ENCODE measurements around the gene HHAT.
"Not testable (repeated sequence)": the region's sequence is repeated elsewhere in the genome, so short reads cannot be mapped to it uniquely, and the experiment has no call there.

The HHAT gene

DNA sequence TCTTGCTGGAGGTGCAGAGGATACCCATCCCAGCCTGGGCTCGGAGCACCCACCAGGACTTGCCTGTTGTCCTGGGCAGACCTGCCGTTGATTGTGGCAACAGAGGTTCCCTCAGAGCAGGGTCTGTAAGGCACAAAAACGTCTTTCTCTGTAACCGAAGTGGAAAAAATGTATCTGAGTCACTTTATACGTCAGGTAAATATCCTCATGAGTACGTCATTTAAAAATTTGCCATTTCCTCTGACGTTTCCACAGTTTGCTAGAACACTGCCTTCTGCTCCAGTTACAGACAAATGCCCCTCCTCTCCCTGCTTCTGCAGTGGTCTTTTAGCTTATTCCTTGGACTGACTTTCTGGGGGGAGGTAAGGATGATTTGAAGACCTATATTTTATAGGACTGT is 326.8 kb downstream of the HHAT start:
- TF ChIP-seq, protein P1, sequence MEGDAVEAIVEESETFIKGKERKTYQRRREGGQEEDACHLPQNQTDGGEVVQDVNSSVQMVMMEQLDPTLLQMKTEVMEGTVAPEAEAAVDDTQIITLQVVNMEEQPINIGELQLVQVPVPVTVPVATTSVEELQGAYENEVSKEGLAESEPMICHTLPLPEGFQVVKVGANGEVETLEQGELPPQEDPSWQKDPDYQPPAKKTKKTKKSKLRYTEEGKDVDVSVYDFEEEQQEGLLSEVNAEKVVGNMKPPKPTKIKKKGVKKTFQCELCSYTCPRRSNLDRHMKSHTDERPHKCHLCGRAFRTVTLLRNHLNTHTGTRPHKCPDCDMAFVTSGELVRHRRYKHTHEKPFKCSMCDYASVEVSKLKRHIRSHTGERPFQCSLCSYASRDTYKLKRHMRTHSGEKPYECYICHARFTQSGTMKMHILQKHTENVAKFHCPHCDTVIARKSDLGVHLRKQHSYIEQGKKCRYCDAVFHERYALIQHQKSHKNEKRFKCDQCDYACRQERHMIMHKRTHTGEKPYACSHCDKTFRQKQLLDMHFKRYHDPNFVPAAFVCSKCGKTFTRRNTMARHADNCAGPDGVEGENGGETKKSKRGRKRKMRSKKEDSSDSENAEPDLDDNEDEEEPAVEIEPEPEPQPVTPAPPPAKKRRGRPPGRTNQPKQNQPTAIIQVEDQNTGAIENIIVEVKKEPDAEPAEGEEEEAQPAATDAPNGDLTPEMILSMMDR (IDR thresholded peaks at IDR 0.05; ENCODE audit: low read depth, low read length, missing control alignments): no peak
- DNase-seq (ENCODE audit: extremely low read depth, low read depth): no peak
- no peak overlapping the region for H3K4me3 ChIP-seq (replicated peaks; ENCODE audit: low read depth, low read length)

DNA sequence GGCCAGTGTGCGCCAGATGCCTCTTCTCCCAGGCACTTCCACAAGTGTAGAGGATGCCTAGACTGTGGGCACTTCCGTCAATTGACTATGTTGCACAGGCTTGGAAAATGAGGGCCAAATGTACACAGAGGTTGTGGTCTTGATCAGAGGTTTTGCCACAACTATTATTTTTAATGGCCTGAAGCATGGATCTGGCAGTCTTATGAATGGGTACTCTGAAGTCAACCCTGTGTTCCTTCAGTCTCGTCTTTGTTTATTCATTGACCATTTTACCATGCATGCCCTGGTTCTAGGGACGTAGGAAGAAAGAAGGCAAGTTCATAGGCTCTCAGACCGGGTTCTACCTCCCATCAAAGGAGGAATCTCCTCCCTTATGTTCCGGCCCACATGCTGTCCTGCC is 329.1 kb downstream of the HHAT start:
- DNase-seq (ENCODE audit: extremely low read depth, low read depth): no peak
- TF ChIP-seq, protein P1 (IDR thresholded peaks at IDR 0.05; ENCODE audit: low read depth, low read length, missing control alignments): no peak
- H3K4me3 ChIP-seq (replicated peaks; ENCODE audit: low read depth, low read length): no peak overlapping the region

DNA sequence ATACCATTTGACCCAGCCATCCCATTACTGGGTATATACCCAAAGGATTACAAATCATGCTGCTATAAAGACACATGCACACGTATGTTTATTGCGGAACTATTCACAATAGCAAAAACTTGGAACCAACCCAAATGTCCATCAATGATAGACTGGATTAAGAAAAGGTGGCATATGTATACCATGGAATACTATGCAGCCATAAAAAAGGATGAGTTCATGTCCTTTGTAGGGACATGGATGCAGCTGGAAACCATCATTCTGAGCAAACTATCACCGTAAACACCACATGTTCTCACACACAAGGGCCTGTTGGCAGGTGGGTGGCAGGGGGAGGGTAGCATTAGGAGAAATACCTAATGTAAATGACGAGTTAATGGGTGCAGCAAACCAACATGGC is 332.8 kb downstream of the HHAT start:
- not testable (repeated sequence) for H3K4me3 ChIP-seq (replicated peaks; ENCODE audit: low read depth, low read length); DNase-seq (ENCODE audit: extremely low read depth, low read depth)

DNA sequence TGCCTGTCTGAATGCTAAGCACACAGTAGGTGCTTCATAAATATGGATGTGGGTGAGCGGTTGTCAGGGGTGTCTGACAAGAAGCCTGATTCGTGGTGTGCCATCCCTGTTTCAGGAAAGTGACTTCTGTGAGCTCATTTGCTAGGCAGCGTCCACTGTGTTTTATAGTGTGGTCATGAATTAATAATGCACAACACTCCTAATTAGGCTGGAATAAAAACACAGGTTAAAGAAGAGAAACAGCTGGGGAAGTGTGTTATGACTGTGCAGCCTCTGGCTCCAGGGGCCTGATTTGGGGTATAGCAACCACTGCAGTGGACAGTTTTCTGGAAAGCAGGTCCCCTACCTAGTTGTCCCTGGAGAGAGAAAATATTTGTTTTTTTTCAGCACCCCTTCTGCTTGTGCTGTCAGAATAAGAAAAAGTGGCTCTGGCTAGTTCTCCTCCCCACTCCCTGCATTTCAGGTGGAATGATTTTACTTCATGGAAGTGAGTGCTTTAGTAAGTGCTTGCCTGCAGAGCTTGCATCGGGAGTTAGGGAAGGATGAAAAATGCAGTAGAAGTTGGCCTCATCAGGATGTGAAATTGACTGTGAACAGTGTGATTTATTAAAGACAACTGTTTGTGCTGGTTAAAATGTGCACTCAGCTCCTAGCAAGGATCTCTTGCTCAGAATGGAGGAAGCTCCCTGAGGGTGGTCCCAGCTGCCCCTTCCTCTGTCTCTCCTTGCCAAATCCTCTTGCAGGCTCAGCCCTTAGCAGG is 333.8 kb downstream of the HHAT start:
- no peak for DNase-seq (ENCODE audit: extremely low read depth, low read depth)
- no peak overlapping the region for H3K4me3 ChIP-seq (replicated peaks; ENCODE audit: low read depth, low read length)
- TF ChIP-seq, protein P1 (IDR thresholded peaks at IDR 0.05; ENCODE audit: low read depth, low read length, missing control alignments): no peak

DNA sequence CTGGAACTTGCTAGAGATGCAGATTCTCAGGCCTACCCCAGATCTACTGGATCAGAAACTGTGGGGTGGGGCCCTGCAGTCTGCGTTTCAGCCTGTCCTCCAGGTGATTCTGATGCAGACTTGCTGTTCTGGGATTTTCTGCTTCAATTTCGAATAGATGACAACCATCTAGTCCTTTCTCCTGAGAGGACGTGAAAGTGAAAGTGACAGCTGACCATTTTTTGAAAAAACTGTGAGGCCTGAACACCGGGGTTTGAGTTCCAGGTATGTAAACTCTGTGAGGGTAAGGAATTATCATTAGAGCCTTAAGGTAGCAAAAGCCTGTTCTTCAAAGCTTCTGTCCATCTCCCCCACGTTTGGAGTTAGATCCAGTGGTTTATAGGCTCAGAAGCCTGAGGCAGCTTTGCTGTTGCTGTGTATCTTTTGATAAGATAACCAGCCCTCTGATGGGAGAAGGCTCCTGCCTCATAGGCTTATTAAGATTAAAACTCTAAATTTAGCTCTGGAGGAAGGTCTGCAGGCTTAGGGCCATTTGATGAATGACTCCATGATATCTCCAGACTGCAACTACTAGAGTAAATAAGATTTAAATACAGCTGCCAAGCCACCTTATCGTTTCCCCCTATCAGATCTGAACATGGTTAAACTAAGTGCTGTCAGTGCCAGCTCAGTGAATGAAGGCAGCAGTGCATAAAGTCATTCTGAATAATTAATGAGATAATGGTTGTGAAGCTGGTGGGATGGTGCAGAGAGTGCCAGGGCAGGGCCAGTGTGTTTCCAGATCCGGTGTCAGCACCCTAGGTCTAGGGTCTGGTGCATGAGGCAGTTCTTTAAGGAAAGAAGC is 335.2 kb downstream of the HHAT start:
- DNase-seq (ENCODE audit: extremely low read depth, low read depth): no peak
- TF ChIP-seq, protein P1 (IDR thresholded peaks at IDR 0.05; ENCODE audit: low read depth, low read length, missing control alignments): no peak
- no peak overlapping the region for H3K4me3 ChIP-seq (replicated peaks; ENCODE audit: low read depth, low read length)

DNA sequence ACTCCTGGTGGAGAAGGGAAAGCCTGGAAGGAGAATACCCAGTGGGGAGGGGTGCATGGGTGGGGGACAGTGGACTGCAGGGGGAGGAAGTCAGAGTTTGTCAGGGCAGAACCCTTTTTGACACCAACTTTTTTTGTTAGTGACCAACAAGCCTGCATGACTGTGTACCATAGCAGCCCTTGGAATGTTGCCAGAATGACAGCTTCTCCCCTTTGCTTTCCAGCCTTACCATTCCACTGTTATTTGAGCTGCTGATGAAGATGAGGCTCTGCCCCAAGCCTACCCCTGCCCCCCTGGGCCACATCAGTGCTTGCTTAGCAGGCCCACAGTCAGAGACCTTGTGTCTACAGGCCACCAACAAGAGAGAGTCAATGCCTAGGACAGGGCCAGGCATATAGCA is 341.2 kb downstream of the HHAT start:
- no peak for DNase-seq (ENCODE audit: extremely low read depth, low read depth)
- TF ChIP-seq, protein P1 (IDR thresholded peaks at IDR 0.05; ENCODE audit: low read depth, low read length, missing control alignments): no peak
- H3K4me3 ChIP-seq (replicated peaks; ENCODE audit: low read depth, low read length): no peak overlapping the region

DNA sequence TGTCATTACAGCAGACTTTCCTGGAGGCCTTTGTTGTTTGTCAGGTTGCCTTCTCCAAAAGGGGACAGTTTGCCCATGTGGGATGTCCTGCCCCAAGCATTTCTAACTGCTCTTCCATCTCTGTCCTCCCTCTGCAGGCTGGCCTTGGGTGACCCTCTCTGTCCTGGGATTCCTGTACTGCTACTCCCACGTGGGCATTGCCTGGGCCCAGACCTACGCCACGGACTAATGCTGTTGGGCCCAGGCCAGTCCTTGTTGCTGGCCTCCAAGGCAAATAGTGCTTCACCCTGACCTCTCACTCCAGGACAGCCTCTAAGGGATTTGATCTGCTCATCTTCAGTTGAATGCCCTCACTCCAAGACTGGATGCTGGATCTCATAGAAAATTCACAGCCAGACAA is 345.4 kb downstream of the HHAT start:
- no peak overlapping the region for H3K4me3 ChIP-seq (replicated peaks; ENCODE audit: low read depth, low read length)
- TF ChIP-seq, protein P1 (IDR thresholded peaks at IDR 0.05; ENCODE audit: low read depth, low read length, missing control alignments): no peak
- no peak for DNase-seq (ENCODE audit: extremely low read depth, low read depth)

All from HFF-Myc (cell line).